H1 (cell line): ENCODE measurements around the gene THAP4. TPM values are rescaled to one million over a fixed set of nuclear protein-coding genes. Genes with fewer than 3 reads are reported as not detected.

Experiments used
- CTCF ChIA-PET: fragments of 300-600 bp; sonication (Branson Sonifier 250); formaldehyde crosslinking; loops from one replicate; lab custom pipeline; 2021; ENCODE audit not compliant: partially characterized antibody; lab: Charles Lee
- POLR2A ChIA-PET: fragments of 300-600 bp; sonication (Branson Sonifier 250); formaldehyde crosslinking; loops from one replicate; lab custom pipeline; 2021; ENCODE audit warnings: inconsistent platforms; ENCODE audit not compliant: partially characterized antibody; lab: Charles Lee
- DNase-seq, 2 experiments: peaks; one replicate each; pipeline versions ENCODE4 v3.0.0 to v3.0.0-alpha.2; 2010 to 2022; ENCODE audit warnings: low spot score in 2 of 2, low read depth in 1 of 2, mixed read lengths in 1 of 2
- FAIRE-seq: peaks from 2 replicates; lab custom pipeline; 2011; peaks lifted over from hg19 to GRCh38; lab: Jason Lieb, UNC
- H2AFZ ChIP-seq: 2 replicates; pipeline ENCODE4 v1.8.1; 2012; ENCODE audit warnings: low read length, inconsistent platforms
- H2AK5ac ChIP-seq: 2 replicates; pipeline ENCODE4 v1.6.1; 2013; ENCODE audit warnings: low read depth, low read length
- H2BK120ac ChIP-seq: replicated peaks from 2 replicates; pipeline ENCODE3; 2013; ENCODE audit warnings: low read depth, low read length, inconsistent platforms
- H2BK12ac ChIP-seq: 2 replicates; pipeline ENCODE4 v1.6.1; 2013; ENCODE audit warnings: low read depth, low read length
- H2BK15ac ChIP-seq: 2 replicates; pipeline ENCODE4 v1.6.1; 2013; ENCODE audit warnings: low read length
- H2BK20ac ChIP-seq: 2 replicates; pipeline ENCODE4 v1.6.1; 2013; ENCODE audit warnings: low read length
- H2BK5ac ChIP-seq: 2 replicates; pipeline ENCODE4 v1.6.1; 2013; ENCODE audit warnings: low read depth, low read length
- H3K14ac ChIP-seq: 2 replicates; pipeline ENCODE4 v1.6.1; 2013; ENCODE audit warnings: inconsistent platforms; ENCODE audit not compliant: insufficient read length
- H3K18ac ChIP-seq: 2 replicates; pipeline ENCODE4 v1.6.1; 2013; ENCODE audit warnings: low read length; ENCODE audit errors: extremely low read depth
- H3K23ac ChIP-seq: 2 replicates; pipeline ENCODE4 v1.6.1; 2013; ENCODE audit warnings: inconsistent platforms; ENCODE audit not compliant: insufficient read length
- H3K23me2 ChIP-seq: 2 replicates; pipeline ENCODE4 v1.6.1; 2013; ENCODE audit warnings: low read depth, low read length
- H3K27ac ChIP-seq: 2 replicates; pipeline ENCODE4 v1.6.1; 2011; ENCODE audit warnings: low read depth, low read length, inconsistent platforms
- H3K27me3 ChIP-seq, 4 experiments: replicated peaks in 1 of 4; 1 replicate in 1 of 4; 2 replicates in 3 of 4; pipeline versions ENCODE4 v1.6.1 to v1.8.1; 2011 to 2013; ENCODE audit warnings: low read length in 3 of 4, mild to moderate bottlenecking in 3 of 4, inconsistent platforms in 2 of 4, mixed read lengths in 2 of 4, moderate library complexity in 1 of 4; ENCODE audit not compliant: control insufficient read depth in 3 of 4, insufficient read depth in 3 of 4; ENCODE audit errors: extremely low read depth in 1 of 4
- H3K36me3 ChIP-seq, 4 experiments: 2 replicates each; pipeline versions ENCODE4 v1.6.1 to v1.8.1; 2011 to 2013; ENCODE audit warnings: mild to moderate bottlenecking in 4 of 4, low read length in 3 of 4, moderate library complexity in 2 of 4, control low read depth in 1 of 4, inconsistent platforms in 1 of 4; ENCODE audit not compliant: insufficient read depth in 4 of 4, control insufficient read depth in 2 of 4
- H3K4ac ChIP-seq: replicated peaks from 2 replicates; pipeline ENCODE3; 2013; ENCODE audit warnings: low read length, low read depth, mixed read lengths, inconsistent platforms; ENCODE audit not compliant: insufficient read length
- H3K4me1 ChIP-seq, 4 experiments: replicated peaks in 1 of 4; 1 replicate in 1 of 4; 2 replicates in 3 of 4; pipeline versions ENCODE4 v1.6.1 to v1.8.1; 2011 to 2013; ENCODE audit warnings: low read length in 3 of 4, inconsistent platforms in 2 of 4, mixed read lengths in 1 of 4; ENCODE audit not compliant: insufficient read depth in 4 of 4, control insufficient read depth in 3 of 4
- H3K4me2 ChIP-seq, 2 experiments: 2 replicates each; pipeline versions ENCODE4 v1.6.1 to v1.8.1; 2011 to 2013; ENCODE audit warnings: low read depth in 2 of 2, low read length in 2 of 2, control low read depth in 1 of 2, inconsistent platforms in 1 of 2, mild to moderate bottlenecking in 1 of 2; ENCODE audit not compliant: insufficient read depth in 1 of 2
- H3K4me3 ChIP-seq, 4 experiments: fragments of 200-600, 300-600 bp in 1 of 4; sonication (generic), shearing (Covaris generic), sonication (Bioruptor Twin) in 1 of 4; 2 replicates each; pipeline versions ENCODE4 v1.5.1 to v1.8.1; 2011 to 2016; ENCODE audit warnings: low read length in 4 of 4, low read depth in 3 of 4, control low read depth in 2 of 4, inconsistent platforms in 2 of 4, mild to moderate bottlenecking in 2 of 4, mixed read lengths in 1 of 4, moderate library complexity in 1 of 4; ENCODE audit not compliant: insufficient read depth in 2 of 4; ENCODE audit errors: extremely low read depth in 1 of 4
- H3K56ac ChIP-seq: replicated peaks from 2 replicates; pipeline ENCODE3; 2013; ENCODE audit warnings: low read depth, mild to moderate bottlenecking, mixed read lengths, low read length, inconsistent platforms; ENCODE audit not compliant: insufficient read length
- H3K79me1 ChIP-seq: 2 replicates; pipeline ENCODE4 v1.6.1; 2013; ENCODE audit warnings: low read depth, low read length, control low read depth
- H3K79me2 ChIP-seq, 2 experiments: 2 replicates each; pipeline versions ENCODE4 v1.6.1 to v1.8.1; 2012 to 2013; ENCODE audit warnings: low read length in 2 of 2, mild to moderate bottlenecking in 2 of 2, inconsistent platforms in 1 of 2; ENCODE audit not compliant: insufficient read depth in 2 of 2, control insufficient read depth in 1 of 2
- H3K9ac ChIP-seq, 4 experiments: replicated peaks in 1 of 4; 1 replicate in 1 of 4; 2 replicates in 3 of 4; pipeline versions ENCODE4 v1.6.1 to v1.8.1; 2011 to 2013; ENCODE audit warnings: low read depth in 3 of 4, low read length in 3 of 4, control low read depth in 2 of 4, mild to moderate bottlenecking in 2 of 4, moderate library complexity in 2 of 4, inconsistent platforms in 1 of 4; ENCODE audit errors: extremely low read depth in 1 of 4
- H3K9me3 ChIP-seq, 2 experiments: 2 replicates each; pipeline versions ENCODE4 v1.6.1 to v1.8.1; 2012 to 2013; ENCODE audit warnings: mild to moderate bottlenecking in 2 of 2, moderate library complexity in 2 of 2, control low read depth in 1 of 2, inconsistent platforms in 1 of 2, low read depth in 1 of 2, low read length in 1 of 2, mixed read lengths in 1 of 2; ENCODE audit not compliant: insufficient read depth in 2 of 2
- H4K20me1 ChIP-seq, 2 experiments: replicated peaks in 1 of 2; 2 replicates each; pipeline versions ENCODE3 to v1.8.1; 2011 to 2013; ENCODE audit warnings: inconsistent platforms in 2 of 2, low read length in 2 of 2, mild to moderate bottlenecking in 1 of 2; ENCODE audit not compliant: insufficient read depth in 2 of 2, control insufficient read depth in 1 of 2
- H4K5ac ChIP-seq: 2 replicates; pipeline ENCODE4 v1.6.1; 2013; ENCODE audit warnings: low read length, low read depth, mixed read lengths, inconsistent platforms; ENCODE audit not compliant: insufficient read length
- H4K8ac ChIP-seq: 2 replicates; pipeline ENCODE4 v1.8.0; 2013; ENCODE audit warnings: mild to moderate bottlenecking, moderate library complexity, low read length, inconsistent platforms; ENCODE audit not compliant: insufficient read depth; ENCODE audit errors: extremely low read depth
- H4K91ac ChIP-seq: replicated peaks from 2 replicates; pipeline ENCODE3; 2013; ENCODE audit warnings: low read length, mixed read lengths, inconsistent platforms; ENCODE audit not compliant: insufficient read length
- ASH2L ChIP-seq: fragments of 200-600, 300-600 bp; sonication (generic); IDR thresholded peaks from one replicate; pipeline ENCODE4 v1.7.1; 2017; ENCODE audit warnings: low read length
- BCL11A ChIP-seq, 2 experiments: IDR thresholded peaks; one replicate each; pipeline ENCODE4 v1.6.1; 2011; ENCODE audit warnings: low read depth in 2 of 2, low read length in 2 of 2, mild to moderate bottlenecking in 2 of 2
- CBX8 ChIP-seq: fragments of 300-800, 300-1000 bp; sonication (generic); IDR thresholded peaks from 2 replicates; pipeline ENCODE4 v1.7.1; 2016; ENCODE audit warnings: low read depth, low read length, borderline replicate concordance
- CEBPB ChIP-seq: IDR thresholded peaks from 2 replicates; pipeline ENCODE4 v1.6.1; 2012; ENCODE audit warnings: low read depth, low read length
- GABPA ChIP-seq: IDR thresholded peaks from 2 replicates; pipeline ENCODE4 v1.6.1; 2011; ENCODE audit warnings: mild to moderate bottlenecking, low read length, moderate library complexity, borderline replicate concordance; ENCODE audit not compliant: insufficient read depth
- NANOG ChIP-seq: IDR thresholded peaks from 2 replicates; pipeline ENCODE4 v1.6.1; 2011; ENCODE audit warnings: low read length, low read depth, mild to moderate bottlenecking, inconsistent platforms; ENCODE audit not compliant: insufficient read depth, poor library complexity, severe bottlenecking
- TAF1 ChIP-seq: IDR thresholded peaks from 2 replicates; pipeline ENCODE4 v1.6.1; 2011; ENCODE audit warnings: mild to moderate bottlenecking, low read depth, low read length
- WGBS, 2 experiments: shearing (Covaris generic) in 1 of 2; methylation state at CpG; one replicate each; pipeline versions ENCODE4 v1.1.6 to v1.1.7; 2013 to 2015; ENCODE audit warnings: low lambda C conversion rate in 2 of 2, mixed read lengths in 2 of 2, inconsistent platforms in 1 of 2, low coverage in 1 of 2, missing lambda C conversion rate in 1 of 2; ENCODE audit not compliant: insufficient replicate concordance in 2 of 2, insufficient coverage in 1 of 2, insufficient read length in 1 of 2; ENCODE audit errors: extremely low coverage in 1 of 2, missing lambda C conversion rate in 1 of 2; 5-methylcytosine and 5-hydroxymethylcytosine counted together
- polyA plus RNA-seq, 7 experiments: library from polyadenylated mRNA; depleted of rRNA in 3 of 7; stranded (reverse) in 5 of 7; unstranded in 2 of 7; fragments of >200 nt in 5 of 7; fragments of 200-250 nt in 2 of 7; gene quantifications; 1 replicate in 5 of 7; 2 replicates in 1 of 7; 4 replicates in 1 of 7; pipeline versions ENCODE4 v1.2.1 to v1.2.3, GENCODE V29; 2011 to 2013; ENCODE audit warnings: missing spikeins in 2 of 7, mixed read lengths in 2 of 7
- total RNA-seq: library from RNA; stranded (reverse); fragmentation: NEBNext Ultra II Directional; extraction: Animal tissue kit (Norgen Biotek cat#: 25700); gene quantifications from 2 replicates; pipeline ENCODE4 v1.2.1, GENCODE V29; 2021

The THAP4 gene
- total and polyA plus RNA-seq, 2 of the 8 experiments (the other 6 are each of a cell fraction or from before 2014, with no cell fraction given) = 78.9 to 83.6 TPM

DNA sequence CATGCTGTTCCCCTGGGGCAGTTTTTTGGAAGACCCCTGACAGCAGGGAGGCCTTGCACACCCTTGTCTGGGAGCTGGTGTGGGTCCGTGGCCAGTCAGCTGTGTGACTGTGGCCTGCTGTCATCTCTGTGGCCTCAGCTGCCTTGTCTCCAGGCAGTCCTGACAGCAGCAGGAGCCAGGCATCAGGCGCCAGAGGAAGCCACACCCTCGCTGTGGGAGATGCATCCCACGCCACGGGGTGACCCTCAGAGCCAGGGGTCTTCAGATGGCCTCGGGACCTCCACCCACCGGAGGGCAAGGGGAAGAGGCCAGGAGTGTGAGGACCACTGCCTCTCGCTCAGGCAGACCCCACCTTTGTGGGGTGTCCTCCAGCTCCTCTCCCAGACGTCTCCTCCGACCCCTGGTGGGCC is 73.4 kb downstream of the THAP4 start:
- H4K8ac ChIP-seq = no peak overlapping the region
- peaks cover 0 to 5% of the 10 kb centered on the region in 2 experiments; a peak in 1 of 4 replicates for H3K79me2 ChIP-seq
- H2BK120ac ChIP-seq = no peak overlapping the region
- H2BK15ac ChIP-seq = no peak overlapping the region
- CTCF ChIA-PET = interaction anchor here (1.0 to 3.0 kb wide), 6 partner anchors 8 to 33 kb away, joined by 3 to 9 read pairs (median 4); no protein-coding TSS in a partner anchor
- no peak overlapping the region for H3K56ac ChIP-seq
- H3K4me2 ChIP-seq = no peak overlapping the region
- H2AK5ac ChIP-seq = no peak overlapping the region
- no peak overlapping the region for H2BK12ac ChIP-seq
- FAIRE-seq (no peak), DNase-seq (no peak)
- H3K79me1 ChIP-seq = peaks cover 5% of the 10 kb centered on the region
- WGBS, 2 experiments = 88% methylated on average over 10 of the region's 10 CpGs; no CpG with 5 or more reads in 1 of the 2 experiments
- H4K5ac ChIP-seq = no peak overlapping the region
- no peak overlapping the region for H2BK5ac ChIP-seq
- no peak overlapping the region for H4K91ac ChIP-seq
- H3K36me3 ChIP-seq = no peaks in the 10 kb centered on the region
- no peak for TF ChIP-seq CBX8
- no peak for TF ChIP-seq NANOG
- no peak for TF ChIP-seq ASH2L
- TF ChIP-seq TAF1 = no peak
- TF ChIP-seq GABPA = no peak
- no peak for TF ChIP-seq BCL11A (IDR thresholded peaks at IDR 0.05; ENCODE audit: low read depth in 2 of 2, low read length in 2 of 2)
- TF ChIP-seq CEBPB = no peak
- no peak overlapping the region for H3K4ac ChIP-seq
- peaks cover 0 to 10% (median 3%) of the 10 kb centered on the region in 4 experiments; a peak in 4 of 7 replicates for H3K4me1 ChIP-seq
- no peak overlapping the region for H3K9ac ChIP-seq
- H3K9me3 ChIP-seq = no peaks in the 10 kb centered on the region
- H3K23ac ChIP-seq = no peak overlapping the region
- H3K4me3 ChIP-seq = no peak overlapping the region
- no peak overlapping the region for H3K27ac ChIP-seq
- no peak overlapping the region for H2BK20ac ChIP-seq
- no peak overlapping the region for H3K14ac ChIP-seq
- peaks cover 8% of the 10 kb centered on the region; the same call in 1 of the 2 replicates for H3K23me2 ChIP-seq
- no peak overlapping the region for H2AFZ ChIP-seq
- peaks cover 6 to 20% of the 10 kb centered on the region in 2 experiments for H4K20me1 ChIP-seq
- no peaks in the 10 kb centered on the region for H3K27me3 ChIP-seq
- no peak overlapping the region for H3K18ac ChIP-seq
- POLR2A ChIA-PET = no interaction called here
